Caco-2 (cell line): ENCODE data around the gene TMEM255B. TPM values are rescaled to one million over a fixed set of nuclear protein-coding genes. Genes with fewer than 3 reads are reported as not detected.

Source experiments
- BruUV-seq: library from RNA; stranded (reverse); fragments of 400-500 nt; replicated peaks from 2 replicates; lab custom pipeline; 2021; lab: Mats Ljungman, UMichigan
- CTCF ChIA-PET: fragments of 300-600 bp; sonication (Branson Sonifier 250); formaldehyde crosslinking; loops from one replicate; lab custom pipeline; 2022; ENCODE audit warnings: antibody characterized with exemption; lab: Charles Lee
- POLR2A ChIA-PET: fragments of 300-600 bp; sonication (Branson Sonifier 250); formaldehyde crosslinking; loops from one replicate; lab custom pipeline; 2022; ENCODE audit warnings: antibody characterized with exemption; lab: Charles Lee
- DNase-seq, 2 experiments: peaks; one replicate each; pipeline versions ENCODE4 v3.0.0 to v3.0.0-alpha.2; 2020 to 2022
- H3K27me3 ChIP-seq: replicated peaks from 2 replicates; pipeline ENCODE4 v1.6.0; 2011; ENCODE audit warnings: low read length; ENCODE audit not compliant: control insufficient read depth, insufficient read depth
- H3K36me3 ChIP-seq: 2 replicates; pipeline ENCODE4 v1.5.1; 2011; ENCODE audit warnings: low read length; ENCODE audit not compliant: control insufficient read depth, insufficient read depth
- H3K4me1 ChIP-seq: fragments of 250-450 bp; sonication (Bioruptor Pico); 2 replicates; pipeline ENCODE4 v1.5.1; 2020; ENCODE audit warnings: mild to moderate bottlenecking
- H3K4me3 ChIP-seq: 2 replicates; pipeline ENCODE4 v1.5.1; 2011; ENCODE audit warnings: low read depth, mild to moderate bottlenecking, control low read depth, low read length
- H3K9me3 ChIP-seq: fragments of 250-450 bp; sonication (Bioruptor Pico); 2 replicates; pipeline ENCODE4 v1.5.1; 2020; ENCODE audit warnings: mild to moderate bottlenecking, moderate library complexity
- H3K27ac Mint-ChIP-seq: one replicate; pipeline ENCODE4 v1.8.0; 2022; ENCODE audit warnings: mixed read lengths; ENCODE audit not compliant: unreplicated experiment
- H3K27me3 Mint-ChIP-seq: one replicate; pipeline ENCODE4 v1.8.0; 2022; ENCODE audit warnings: mixed read lengths; ENCODE audit not compliant: insufficient read depth, unreplicated experiment
- H3K36me3 Mint-ChIP-seq: one replicate; pipeline ENCODE4 v1.8.0; 2022; ENCODE audit warnings: mild to moderate bottlenecking, mixed read lengths; ENCODE audit not compliant: insufficient read depth, unreplicated experiment
- H3K4me1 Mint-ChIP-seq: one replicate; pipeline ENCODE4 v1.8.0; 2022; ENCODE audit warnings: low read depth, mixed read lengths; ENCODE audit not compliant: unreplicated experiment
- H3K4me3 Mint-ChIP-seq: one replicate; pipeline ENCODE4 v1.8.0; 2022; ENCODE audit warnings: mild to moderate bottlenecking, moderate library complexity, mixed read lengths; ENCODE audit not compliant: unreplicated experiment
- H3K9me3 Mint-ChIP-seq: one replicate; pipeline ENCODE4 v1.8.0; 2022; ENCODE audit warnings: mixed read lengths; ENCODE audit not compliant: unreplicated experiment
- CTCF ChIP-seq, 2 experiments: fragments of 200-600 bp in 1 of 2; IDR thresholded peaks; 1 replicate in 1 of 2; 2 replicates in 1 of 2; pipeline versions ENCODE4 v1.5.1 to v1.8.0; 2011 to 2022; ENCODE audit warnings: antibody characterized with exemption in 1 of 2, control low read depth in 1 of 2, inconsistent platforms in 1 of 2, low read depth in 1 of 2, low read length in 1 of 2, mild to moderate bottlenecking in 1 of 2, moderate library complexity in 1 of 2; ENCODE audit not compliant: insufficient read depth in 1 of 2, severe bottlenecking in 1 of 2, unreplicated experiment in 1 of 2
- intact Hi-C: fragments of 100-400 bp; cut with micrococcal nuclease; formaldehyde crosslinking; loops from one replicate; pipeline ENCODE4 v1.10.0; 2022; ENCODE audit not compliant: unreplicated experiment
- total RNA-seq: library from RNA; stranded (reverse); gene quantifications from 2 replicates; pipeline ENCODE4 v1.2.3, GENCODE V29; 2022

The TMEM255B gene
- total RNA-seq, 1 experiment from 2014 or later = 0.82 TPM

GRCh38 chr13:113854238-113855011 is 95.4 kb downstream of the TMEM255B start:
- Histone ChIP-seq H3K4me1 (peaks cover 17% of the 10 kb centered on the region), H3K9me3 (no peaks in the 10 kb centered on the region), H3K4me3 (no peak overlapping the region), H3K36me3 (no peaks in the 10 kb centered on the region; the same call in none of the 2 replicates), H3K27me3 (no peaks in the 10 kb centered on the region)
- no TSS peak for BruUV-seq
- TF ChIP-seq CTCF (IDR thresholded peaks at IDR 0.05; ENCODE audit: insufficient read depth in 1 of 2, low read depth in 1 of 2, low read length in 1 of 2, severe bottlenecking in 1 of 2, unreplicated experiment in 1 of 2) = no peak
- ChIA-PET POLR2A (no interaction called here), CTCF (no interaction called here)
- Mint-ChIP-seq H3K4me3 (no peak overlapping the region), H3K9me3 (no peaks in the 10 kb centered on the region), H3K36me3 (no peaks in the 10 kb centered on the region), H3K27ac (no peak overlapping the region), H3K4me1 (peaks cover 14% of the 10 kb centered on the region), H3K27me3 (no peaks in the 10 kb centered on the region)
- no peak for DNase-seq
- intact Hi-C loops = no loop called here

- Mint-ChIP-seq H3K27ac (no peak overlapping the region), H3K4me1 (peaks cover 23% of the 10 kb centered on the region), H3K36me3 (peaks cover 2% of the 10 kb centered on the region), H3K9me3 (no peaks in the 10 kb centered on the region), H3K27me3 (no peaks in the 10 kb centered on the region), H3K4me3 (no peak overlapping the region)
- BruUV-seq = no TSS peak
- Histone ChIP-seq H3K27me3 (no peaks in the 10 kb centered on the region), H3K9me3 (no peaks in the 10 kb centered on the region), H3K4me1 (peaks cover 25% of the 10 kb centered on the region), H3K36me3 (no peaks in the 10 kb centered on the region; the same call in none of the 2 replicates), H3K4me3 (no peak overlapping the region)
- no peak for TF ChIP-seq CTCF (IDR thresholded peaks at IDR 0.05; ENCODE audit: insufficient read depth in 1 of 2, low read depth in 1 of 2, low read length in 1 of 2, severe bottlenecking in 1 of 2, unreplicated experiment in 1 of 2)
- CTCF ChIA-PET = no interaction called here
- DNase-seq = peak in 1 of 2 experiments; percentile 16
- POLR2A ChIA-PET = interaction anchor here (0.5 kb wide), 1 partner anchor 237 kb away, joined by 4 read pairs; no protein-coding TSS in a partner anchor
- intact Hi-C loops = no loop called here
Observed at GRCh38 chr13:113855012-113855921, 96.2 kb downstream of the TMEM255B start.
